Spleen (tissue), 11 donors: ENCODE data around the gene WDR7. TPM values are rescaled to one million over a fixed set of nuclear protein-coding genes. Genes with fewer than 3 reads are reported as not detected.

Experiments
- DNase-seq: peaks from one replicate; pipeline ENCODE4 v3.0.0-alpha.2; 2020
- H3K27ac ChIP-seq, 8 donors: fragments of 200-600 bp; sonication (generic) in 7 of 8; 1 replicate in 4 of 8; 2 replicates in 4 of 8; pipeline versions ENCODE4 v1.5.0 to v1.8.0; 2016 to 2021; ENCODE audit warnings: inconsistent platforms in 4 of 8, mild to moderate bottlenecking in 4 of 8, moderate library complexity in 1 of 8
- H3K27me3 ChIP-seq, 7 donors: fragments of 200-600 bp; sonication (generic) in 6 of 7; replicated peaks in 1 of 7; 1 replicate in 4 of 7; 2 replicates in 3 of 7; pipeline versions ENCODE4 v1.5.0 to v1.8.0; 2016 to 2021; ENCODE audit warnings: inconsistent platforms in 3 of 7, mild to moderate bottlenecking in 1 of 7
- H3K36me3 ChIP-seq, 6 donors: fragments of 200-600 bp; sonication (generic) in 5 of 6; 1 replicate in 4 of 6; 2 replicates in 2 of 6; pipeline versions ENCODE4 v1.5.0 to v1.8.0; 2016 to 2021; ENCODE audit warnings: inconsistent platforms in 2 of 6
- H3K4me1 ChIP-seq, 6 donors: fragments of 200-600 bp; sonication (generic) in 5 of 6; 1 replicate in 3 of 6; 2 replicates in 3 of 6; pipeline versions ENCODE4 v1.5.0 to v1.8.0; 2016 to 2021; ENCODE audit warnings: inconsistent platforms in 3 of 6
- H3K4me3 ChIP-seq, 8 donors: fragments of 200-600 bp; sonication (generic) in 7 of 8; 1 replicate in 4 of 8; 2 replicates in 4 of 8; pipeline versions ENCODE4 v1.5.0 to v1.8.0; 2016 to 2021; ENCODE audit warnings: inconsistent platforms in 4 of 8, mild to moderate bottlenecking in 4 of 8, moderate library complexity in 2 of 8
- H3K9me3 ChIP-seq, 8 donors: fragments of 200-600 bp; sonication (generic) in 7 of 8; 1 replicate in 4 of 8; 2 replicates in 4 of 8; pipeline versions ENCODE4 v1.5.0 to v1.8.0; 2016 to 2021; ENCODE audit warnings: inconsistent platforms in 4 of 8
- POLR2A ChIP-seq, 3 donors: fragments of 450-650 bp; IDR thresholded peaks; one replicate each; pipeline ENCODE4 v1.5.1; 2017; ENCODE audit warnings: antibody characterized with exemption in 3 of 3, mild to moderate bottlenecking in 1 of 3
- POLR2AphosphoS5 ChIP-seq, 3 donors: sonication (generic); formaldehyde crosslinking; IDR thresholded peaks; one replicate each; pipeline ENCODE4 v1.5.1; 2017; ENCODE audit warnings: antibody characterized with exemption in 3 of 3
- WGBS, 5 donors: extraction: QIAGEN DNeasy Blood & Tissue Kit in 3 of 5; methylation state at CpG; one replicate each; pipeline versions ENCODE4 v1.1.5 to v1.1.7; 2013 to 2018; 5-methylcytosine and 5-hydroxymethylcytosine counted together
- intact Hi-C: fragments of 100-400 bp; cut with DNase I; formaldehyde crosslinking; loops from one replicate; pipeline ENCODE4 v1.15.0; 2023; ENCODE audit warnings: low total_unique reads
- polyA plus RNA-seq, 3 donors: library from polyadenylated mRNA; stranded (reverse); fragments of 200-250 nt; gene quantifications; one replicate each; pipeline ENCODE4 v1.2.1, GENCODE V29; 2013
- total RNA-seq, 7 donors: library from RNA; depleted of rRNA in 3 of 7; stranded (reverse); fragments of >200 nt in 3 of 7; fragmentation: NEBNext Ultra II Directional in 4 of 7; extraction: Animal tissue kit (Norgen Biotek cat#: 25700) in 4 of 7; gene quantifications; one replicate each; pipeline versions ENCODE4 v1.1.0 to v1.2.1, GENCODE V29; 2016 to 2021
- TF ChIP-seq, protein P1 (sequence below), 11 experiments: fragments of 200-600 bp in 7 of 11; fragments of 450-650 bp in 4 of 11; sonication (generic) in 4 of 11; IDR thresholded peaks in 8 of 11; conservative IDR thresholded peaks in 3 of 11; 1 replicate in 7 of 11; 2 replicates in 4 of 11; pipeline versions ENCODE4 v1.4.0 to v1.8.0; 2016 to 2021; ENCODE audit warnings: antibody characterized with exemption in 11 of 11, inconsistent platforms in 4 of 11, mild to moderate bottlenecking in 1 of 11
- donor health status: healthy with polysubstance abuse.
- donor health status: DM: no; HTN: no; CAD: no; lungs with moderate emphysema.
- donor health status: DM: no; HTN: no; CAD: no.
- donor health status: Bipolar disorder and iron deficiency.
- donor health status: healthy.
- donor health status: DM: no; HTN: no; CAD: no.
- donor health status: DM: yes; HTN: yes; CAD: no.

Gene WDR7
- total and polyA plus RNA-seq, 10 donors = 2.8 to 55.9 (median 42.8) TPM

- H3K9me3 ChIP-seq = no peaks in the 10 kb centered on the region
- no peak overlapping the region for H3K4me3 ChIP-seq
- H3K27me3 ChIP-seq = no peaks in the 10 kb centered on the region
- intact Hi-C loops = no loop called here
- no peak overlapping the region for H3K27ac ChIP-seq
- DNase-seq = no peak
- WGBS, 5 donors = 77 to 99% (median 97%) methylated on average over 3 of the region's 3 CpGs
- peaks cover 0 to 30% (median 8%) of the 10 kb centered on the region in 6 donors for H3K4me1 ChIP-seq
- TF ChIP-seq, protein P1, sequence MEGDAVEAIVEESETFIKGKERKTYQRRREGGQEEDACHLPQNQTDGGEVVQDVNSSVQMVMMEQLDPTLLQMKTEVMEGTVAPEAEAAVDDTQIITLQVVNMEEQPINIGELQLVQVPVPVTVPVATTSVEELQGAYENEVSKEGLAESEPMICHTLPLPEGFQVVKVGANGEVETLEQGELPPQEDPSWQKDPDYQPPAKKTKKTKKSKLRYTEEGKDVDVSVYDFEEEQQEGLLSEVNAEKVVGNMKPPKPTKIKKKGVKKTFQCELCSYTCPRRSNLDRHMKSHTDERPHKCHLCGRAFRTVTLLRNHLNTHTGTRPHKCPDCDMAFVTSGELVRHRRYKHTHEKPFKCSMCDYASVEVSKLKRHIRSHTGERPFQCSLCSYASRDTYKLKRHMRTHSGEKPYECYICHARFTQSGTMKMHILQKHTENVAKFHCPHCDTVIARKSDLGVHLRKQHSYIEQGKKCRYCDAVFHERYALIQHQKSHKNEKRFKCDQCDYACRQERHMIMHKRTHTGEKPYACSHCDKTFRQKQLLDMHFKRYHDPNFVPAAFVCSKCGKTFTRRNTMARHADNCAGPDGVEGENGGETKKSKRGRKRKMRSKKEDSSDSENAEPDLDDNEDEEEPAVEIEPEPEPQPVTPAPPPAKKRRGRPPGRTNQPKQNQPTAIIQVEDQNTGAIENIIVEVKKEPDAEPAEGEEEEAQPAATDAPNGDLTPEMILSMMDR (IDR thresholded peaks at IDR 0.05 in 8 of 11, conservative IDR thresholded peaks at IDR 0.05 in 3 of 11) = no peak
- no peak for TF ChIP-seq POLR2A (IDR thresholded peaks at IDR 0.05)
- no peak for TF ChIP-seq POLR2AphosphoS5 (IDR thresholded peaks at IDR 0.05)
- peaks cover 0 to 24% (median 9%) of the 10 kb centered on the region in 6 donors for H3K36me3 ChIP-seq
These were observed 367.7 kb downstream of the WDR7 start for GRCh38 chr18:57018845-57019244.

- peaks cover 0 to 5% (median under 1%) of the 10 kb centered on the region in 6 donors for H3K4me1 ChIP-seq
- intact Hi-C loops = no loop called here
- WGBS, 5 donors = 64 to 92% (median 88%) methylated on average over 4 of the region's 4 CpGs
- DNase-seq = no peak
- H3K27me3 ChIP-seq = no peaks in the 10 kb centered on the region
- H3K4me3 ChIP-seq = no peak overlapping the region
- H3K9me3 ChIP-seq = no peaks in the 10 kb centered on the region
- no peak for TF ChIP-seq POLR2AphosphoS5 (IDR thresholded peaks at IDR 0.05)
- TF ChIP-seq, protein P1 (IDR thresholded peaks at IDR 0.05 in 8 of 11, conservative IDR thresholded peaks at IDR 0.05 in 3 of 11) = no peak
- TF ChIP-seq POLR2A (IDR thresholded peaks at IDR 0.05) = no peak
- no peak overlapping the region for H3K27ac ChIP-seq
- peaks cover 6 to 44% (median 20%) of the 10 kb centered on the region in 6 donors for H3K36me3 ChIP-seq
These were observed 371.6 kb downstream of the WDR7 start for GRCh38 chr18:57022716-57023115.

GRCh38 chr18:57023275-57023882 lies 372.2 kb downstream of the WDR7 start:
- TF ChIP-seq, protein P1 (IDR thresholded peaks at IDR 0.05 in 8 of 11, conservative IDR thresholded peaks at IDR 0.05 in 3 of 11) = no peak
- TF ChIP-seq POLR2AphosphoS5 (IDR thresholded peaks at IDR 0.05) = no peak
- TF ChIP-seq POLR2A (IDR thresholded peaks at IDR 0.05) = no peak
- DNase-seq = no peak
- intact Hi-C loops = no loop called here

GRCh38 chr18:57025540-57025939 lies 374.4 kb downstream of the WDR7 start:
- Histone ChIP-seq H3K27me3 (no peaks in the 10 kb centered on the region), H3K4me1 (no peaks in the 10 kb centered on the region), H3K9me3 (no peaks in the 10 kb centered on the region), H3K36me3 (peaks cover 6 to 71% (median 37%) of the 10 kb centered on the region in 6 donors), H3K27ac (no peak overlapping the region), H3K4me3 (no peak overlapping the region)
- DNase-seq = no peak
- TF ChIP-seq, protein P1 (IDR thresholded peaks at IDR 0.05 in 8 of 11, conservative IDR thresholded peaks at IDR 0.05 in 3 of 11) = no peak
- TF ChIP-seq POLR2A (IDR thresholded peaks at IDR 0.05) (no peak), POLR2AphosphoS5 (IDR thresholded peaks at IDR 0.05) (no peak)
- intact Hi-C loops = no loop called here
- WGBS, 5 donors = 83 to 88% (median 86%) methylated on average over 4 of the region's 4 CpGs

More at GRCh38 chr18:57023275-57023882, 372.2 kb downstream of the WDR7 start:
- WGBS, 5 donors = 41 to 49% (median 46%) methylated on average over 3 of the region's 3 CpGs
- H3K36me3 ChIP-seq = peaks cover 6 to 50% (median 25%) of the 10 kb centered on the region in 6 donors
- H3K4me3 ChIP-seq = no peak overlapping the region
- no peaks in the 10 kb centered on the region for H3K4me1 ChIP-seq
- H3K27me3 ChIP-seq = no peaks in the 10 kb centered on the region
- H3K9me3 ChIP-seq = no peaks in the 10 kb centered on the region
- H3K27ac ChIP-seq = no peak overlapping the region
